Measurements from ENCODE around the gene CRYBA1. TPM values are rescaled to one million over a fixed set of nuclear protein-coding genes. Genes with fewer than 3 reads are reported as not detected.

Gene CRYBA1
- total RNA-seq, 1 experiment from 2014 or later: not detected

- Mint-ChIP-seq H3K36me3 (ENCODE audit: insufficient read depth, unreplicated experiment) (no peaks in the 10 kb centered on the region), H3K27ac (ENCODE audit: unreplicated experiment) (no peak overlapping the region)
- no TSS peak for BruUV-seq (replicated peaks)
These were observed 38.7 kb upstream of the CRYBA1 start for GRCh38 chr17:29207975-29208374.

DNA sequence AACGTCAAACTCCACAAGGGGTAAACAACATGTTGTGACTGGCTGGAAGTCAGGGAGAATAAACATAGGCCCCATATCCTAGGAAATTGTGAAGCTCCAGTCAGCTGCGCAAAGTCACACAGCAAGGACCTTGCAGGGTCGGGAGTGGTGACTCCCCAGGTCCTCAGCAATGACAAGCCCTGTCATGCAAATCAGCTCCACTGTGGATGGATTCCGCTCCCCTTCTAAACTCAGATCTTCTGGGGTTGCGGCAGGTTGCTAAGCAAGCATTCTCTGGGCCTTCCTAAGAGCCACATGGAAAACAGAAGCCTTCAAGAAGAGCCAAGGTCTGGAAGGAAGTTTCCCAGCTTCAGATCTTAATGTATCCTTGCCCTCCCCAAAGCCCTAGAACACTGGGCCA is 37.6 kb upstream of the CRYBA1 start:
- Mint-ChIP-seq H3K27me3 (ENCODE audit: unreplicated experiment) (peaks cover 17% of the 10 kb centered on the region), H3K36me3 (ENCODE audit: insufficient read depth, unreplicated experiment) (no peaks in the 10 kb centered on the region), H3K9me3 (ENCODE audit: low read depth, unreplicated experiment) (no peaks in the 10 kb centered on the region), H3K27ac (ENCODE audit: unreplicated experiment) (no peak overlapping the region), H3K4me1 (ENCODE audit: low read depth, unreplicated experiment) (no peaks in the 10 kb centered on the region), H3K4me3 (ENCODE audit: low read depth, unreplicated experiment) (no peak overlapping the region)
- no TSS peak for BruUV-seq (replicated peaks)
- intact Hi-C loops (cut with micrococcal nuclease; ENCODE audit: unreplicated experiment): no loop called here
- CTCF ChIA-PET: no interaction called here
- TF ChIP-seq, protein P1, sequence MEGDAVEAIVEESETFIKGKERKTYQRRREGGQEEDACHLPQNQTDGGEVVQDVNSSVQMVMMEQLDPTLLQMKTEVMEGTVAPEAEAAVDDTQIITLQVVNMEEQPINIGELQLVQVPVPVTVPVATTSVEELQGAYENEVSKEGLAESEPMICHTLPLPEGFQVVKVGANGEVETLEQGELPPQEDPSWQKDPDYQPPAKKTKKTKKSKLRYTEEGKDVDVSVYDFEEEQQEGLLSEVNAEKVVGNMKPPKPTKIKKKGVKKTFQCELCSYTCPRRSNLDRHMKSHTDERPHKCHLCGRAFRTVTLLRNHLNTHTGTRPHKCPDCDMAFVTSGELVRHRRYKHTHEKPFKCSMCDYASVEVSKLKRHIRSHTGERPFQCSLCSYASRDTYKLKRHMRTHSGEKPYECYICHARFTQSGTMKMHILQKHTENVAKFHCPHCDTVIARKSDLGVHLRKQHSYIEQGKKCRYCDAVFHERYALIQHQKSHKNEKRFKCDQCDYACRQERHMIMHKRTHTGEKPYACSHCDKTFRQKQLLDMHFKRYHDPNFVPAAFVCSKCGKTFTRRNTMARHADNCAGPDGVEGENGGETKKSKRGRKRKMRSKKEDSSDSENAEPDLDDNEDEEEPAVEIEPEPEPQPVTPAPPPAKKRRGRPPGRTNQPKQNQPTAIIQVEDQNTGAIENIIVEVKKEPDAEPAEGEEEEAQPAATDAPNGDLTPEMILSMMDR (IDR thresholded peaks at IDR 0.05; ENCODE audit: unreplicated experiment): no peak
- no peak for DNase-seq

More at GRCh38 chr17:29207975-29208374, 38.7 kb upstream of the CRYBA1 start:
- Mint-ChIP-seq H3K4me3 (ENCODE audit: low read depth, unreplicated experiment) (no peak overlapping the region), H3K4me1 (ENCODE audit: low read depth, unreplicated experiment) (no peaks in the 10 kb centered on the region), H3K9me3 (ENCODE audit: low read depth, unreplicated experiment) (no peaks in the 10 kb centered on the region), H3K27me3 (ENCODE audit: unreplicated experiment) (peaks cover 22% of the 10 kb centered on the region)
- CTCF ChIA-PET: interaction anchor here (0.6 kb wide), 1 partner anchor 171 kb away, joined by 4 read pairs; no protein-coding TSS in a partner anchor
- intact Hi-C loops (cut with micrococcal nuclease; ENCODE audit: unreplicated experiment): no loop called here
- TF ChIP-seq, protein P1 (IDR thresholded peaks at IDR 0.05; ENCODE audit: unreplicated experiment): no peak
- no peak for DNase-seq

- no TSS peak for BruUV-seq (replicated peaks)
- intact Hi-C loops (cut with micrococcal nuclease; ENCODE audit: unreplicated experiment): no loop called here
- DNase-seq: no peak
- Mint-ChIP-seq H3K4me1 (ENCODE audit: low read depth, unreplicated experiment) (no peaks in the 10 kb centered on the region), H3K27me3 (ENCODE audit: unreplicated experiment) (peaks cover 6% of the 10 kb centered on the region), H3K9me3 (ENCODE audit: low read depth, unreplicated experiment) (no peaks in the 10 kb centered on the region), H3K36me3 (ENCODE audit: insufficient read depth, unreplicated experiment) (no peaks in the 10 kb centered on the region), H3K4me3 (ENCODE audit: low read depth, unreplicated experiment) (no peak overlapping the region), H3K27ac (ENCODE audit: unreplicated experiment) (no peak overlapping the region)
- CTCF ChIA-PET: no interaction called here
- TF ChIP-seq, protein P1 (IDR thresholded peaks at IDR 0.05; ENCODE audit: unreplicated experiment): no peak
These were observed 35.8 kb upstream of the CRYBA1 start for GRCh38 chr17:29210879-29211278.

DNA sequence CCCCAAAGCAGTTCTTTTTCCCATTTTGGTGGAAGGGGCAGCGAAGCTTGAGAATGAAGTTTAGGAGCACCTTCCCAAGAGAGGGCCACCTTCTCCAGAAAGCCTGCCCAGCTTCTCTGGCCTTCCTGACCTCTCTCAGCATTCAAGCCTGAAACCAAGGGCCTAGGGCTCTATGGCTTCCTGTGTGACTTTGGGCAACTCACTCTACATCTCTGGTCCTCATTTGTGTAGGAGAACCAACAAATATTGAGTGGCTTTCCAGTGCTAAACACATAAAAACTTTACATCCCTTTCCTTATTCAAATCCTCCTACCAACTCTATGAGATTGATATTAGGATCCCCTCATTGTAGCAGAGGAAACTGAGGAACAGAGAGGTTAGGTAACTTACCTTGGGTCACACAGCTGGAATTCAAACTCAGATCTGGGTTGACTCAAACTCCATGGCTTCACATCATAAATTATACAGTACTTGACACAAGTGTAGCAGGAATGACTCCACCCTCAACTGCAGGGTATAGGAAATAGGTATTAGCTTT is 34.5 kb upstream of the CRYBA1 start:
- BruUV-seq (replicated peaks): no TSS peak
- Mint-ChIP-seq H3K27me3 (ENCODE audit: unreplicated experiment) (peaks cover 10% of the 10 kb centered on the region), H3K36me3 (ENCODE audit: insufficient read depth, unreplicated experiment) (no peaks in the 10 kb centered on the region), H3K27ac (ENCODE audit: unreplicated experiment) (no peak overlapping the region), H3K4me1 (ENCODE audit: low read depth, unreplicated experiment) (no peaks in the 10 kb centered on the region), H3K9me3 (ENCODE audit: low read depth, unreplicated experiment) (no peaks in the 10 kb centered on the region), H3K4me3 (ENCODE audit: low read depth, unreplicated experiment) (no peak overlapping the region)
- intact Hi-C loops (cut with micrococcal nuclease; ENCODE audit: unreplicated experiment): no loop called here
- no peak for DNase-seq
- TF ChIP-seq, protein P1 (IDR thresholded peaks at IDR 0.05; ENCODE audit: unreplicated experiment): no peak
- CTCF ChIA-PET: interaction anchor here (1.1 kb wide), 1 partner anchor 67 kb away, joined by 5 read pairs; no protein-coding TSS in a partner anchor

Measured in Calu3 (cell line).